GM21381 (cell line): ENCODE results near the gene WDR7.

ENCODE experiments used
- ATAC-seq: cut with Tn5 transposase; IDR thresholded peaks from one replicate; pipeline ENCODE4 v1.9.1; 2021; ENCODE audit warnings: mild to moderate bottlenecking, moderate library complexity; ENCODE audit not compliant: unreplicated experiment

WDR7 gene

DNA sequence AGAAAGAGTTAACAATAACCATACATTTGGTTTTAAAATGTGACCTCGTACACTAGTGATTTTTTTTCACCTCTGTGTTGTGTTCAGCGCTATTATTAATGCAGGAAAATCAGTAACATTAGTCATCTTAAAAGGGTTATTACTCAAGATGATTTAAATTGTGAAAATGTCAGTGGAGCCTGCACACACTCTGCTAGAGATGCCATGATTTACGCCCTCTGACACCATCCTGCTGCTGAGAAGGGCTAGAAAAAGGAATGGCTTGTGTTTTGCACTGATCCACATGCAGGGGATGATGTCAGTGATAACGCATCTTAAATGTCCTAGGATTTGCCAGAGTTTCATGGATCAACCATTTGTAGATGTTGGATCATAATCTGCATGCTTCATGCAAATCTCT is 374.4 kb downstream of the WDR7 start:
- no peak for ATAC-seq

DNA sequence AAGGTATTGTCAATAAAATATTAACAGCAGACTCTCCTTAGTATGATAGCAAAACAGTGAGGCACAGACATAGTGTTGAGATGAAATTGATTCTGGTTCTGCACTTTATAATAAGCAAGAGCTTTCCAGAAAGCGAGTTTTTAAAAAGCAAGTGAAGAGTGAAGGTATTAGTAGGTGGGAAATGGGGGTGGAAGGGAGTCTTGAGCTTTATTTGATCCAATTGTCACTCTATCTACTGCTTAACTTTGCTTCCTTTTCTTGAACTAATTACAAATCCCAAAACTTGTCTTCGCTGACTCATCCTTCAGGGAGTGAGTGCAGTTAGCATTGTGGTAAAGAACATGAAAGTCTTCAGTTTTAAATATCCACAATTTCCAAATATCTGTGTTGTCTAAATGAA is 375.2 kb downstream of the WDR7 start:
- no peak for ATAC-seq

DNA sequence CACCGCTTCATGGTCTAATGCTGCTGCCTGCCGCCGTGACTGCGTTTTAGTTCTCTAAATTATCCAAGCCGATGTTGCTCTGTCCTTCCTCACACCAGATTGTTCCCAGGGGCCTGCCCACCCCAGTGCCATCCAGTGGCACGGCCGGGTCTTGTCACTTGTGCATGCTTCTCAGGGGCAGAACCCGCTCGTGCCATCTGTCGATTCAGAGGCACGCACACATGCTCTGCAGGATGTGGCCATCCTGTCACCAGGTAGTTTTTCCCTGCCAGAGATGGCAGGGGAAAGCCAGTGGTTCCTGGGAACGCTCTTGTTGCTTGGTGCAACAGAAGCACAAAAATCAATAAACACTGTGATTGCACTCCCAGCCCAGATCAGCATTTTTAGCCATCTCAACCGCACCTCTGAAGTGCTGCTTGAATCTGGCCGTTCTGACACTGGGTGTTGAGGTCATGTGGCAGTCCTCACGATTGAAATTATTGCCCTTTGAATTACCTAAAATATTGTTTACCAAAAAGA is 376.1 kb downstream of the WDR7 start:
- ATAC-seq: no peak

DNA sequence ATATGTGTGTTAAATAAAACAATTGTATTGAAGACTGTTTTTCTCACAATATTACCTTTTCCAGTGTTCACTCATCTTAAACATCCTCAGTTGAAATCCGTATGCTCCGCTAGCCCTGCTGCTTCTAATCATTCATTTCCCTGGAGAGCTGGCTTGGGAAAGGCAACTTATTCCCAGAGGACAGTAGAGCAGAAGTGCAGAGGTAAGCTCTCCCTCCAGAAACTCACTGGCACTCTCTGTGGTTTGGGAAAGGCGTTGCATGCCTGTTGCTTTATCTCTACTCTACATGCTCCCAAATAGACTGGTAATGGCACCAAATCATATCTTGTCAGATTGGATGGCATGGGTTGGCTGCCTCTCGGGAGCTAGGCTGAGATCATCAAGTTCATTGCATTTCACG is 378.6 kb downstream of the WDR7 start:
- ATAC-seq: no peak

DNA sequence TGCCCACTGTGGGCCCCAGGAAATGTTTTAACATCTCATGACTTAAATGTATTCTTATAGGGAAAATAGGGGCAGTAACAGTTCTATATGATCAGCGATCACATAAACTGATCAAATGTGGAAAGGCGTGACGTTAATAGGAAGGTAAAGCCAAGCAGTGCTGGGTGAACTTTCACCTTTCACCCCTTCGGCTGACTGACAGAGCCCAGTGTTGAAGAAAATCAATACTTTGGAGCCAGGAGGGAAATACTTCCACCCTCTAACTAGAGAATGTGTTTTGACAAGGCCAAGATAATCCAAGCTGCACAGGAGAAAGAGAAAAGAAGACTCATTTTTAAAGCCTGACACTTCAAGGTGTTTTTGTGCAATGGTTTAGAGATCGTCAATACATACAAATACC is 379.3 kb downstream of the WDR7 start:
- no peak for ATAC-seq

DNA sequence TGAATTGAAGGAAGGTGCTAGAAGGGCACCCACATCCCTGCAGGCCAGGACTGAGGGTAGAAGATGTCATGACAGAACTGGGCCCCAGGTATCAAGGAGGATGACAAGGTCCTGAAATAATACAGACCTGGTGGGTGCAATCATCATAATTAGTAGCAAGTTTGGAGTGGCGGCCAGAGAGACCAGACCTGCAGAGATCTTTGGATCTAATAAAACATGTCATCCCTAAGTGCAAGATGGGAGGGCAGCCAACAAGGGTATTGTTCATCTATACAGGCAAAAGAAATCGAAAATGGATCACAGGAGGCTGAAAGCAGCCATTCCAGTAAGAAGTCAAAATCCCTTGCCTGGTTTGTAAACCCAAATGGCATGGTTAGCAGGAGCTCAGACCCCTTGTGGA is 384.4 kb downstream of the WDR7 start:
- no peak for ATAC-seq

DNA sequence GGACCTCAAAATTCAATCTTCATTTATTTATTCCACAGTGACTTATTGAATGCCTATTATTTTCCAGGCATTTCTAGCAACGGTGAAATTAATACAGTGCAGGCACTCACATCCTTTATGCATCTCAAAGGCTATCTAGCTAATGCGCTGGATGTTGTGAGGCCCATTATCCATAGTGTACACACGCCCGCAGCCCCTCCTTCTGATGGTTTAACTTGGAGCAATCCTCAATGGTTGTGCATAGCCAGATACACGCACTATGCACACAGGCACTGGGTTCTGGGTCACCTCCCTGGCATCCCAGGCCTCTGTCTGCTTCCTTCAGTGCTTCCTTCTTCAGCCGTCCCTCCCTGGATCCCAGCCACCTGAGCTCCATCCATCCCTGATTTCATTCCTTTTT is 387.2 kb downstream of the WDR7 start:
- no peak for ATAC-seq

DNA sequence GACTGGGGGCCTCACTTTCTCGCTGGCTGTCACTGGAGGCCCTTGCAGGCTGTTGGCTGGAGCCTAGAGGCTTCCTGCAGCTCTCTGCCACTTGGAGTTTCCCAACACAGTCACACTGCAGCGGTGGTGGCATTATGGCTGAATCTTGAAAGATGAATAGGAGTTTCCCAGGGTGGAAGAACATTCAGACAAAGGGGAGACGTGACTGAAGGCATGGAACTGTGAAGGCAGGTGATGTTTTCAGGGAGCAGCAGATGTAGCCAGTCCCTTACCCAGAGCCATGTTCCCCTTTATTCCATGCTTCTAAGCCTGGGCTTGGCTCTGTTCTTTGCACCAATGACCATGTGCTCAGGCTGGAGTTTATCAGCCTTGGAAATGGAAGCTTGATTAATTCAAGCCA is 389.0 kb downstream of the WDR7 start:
- ATAC-seq: no peak

DNA sequence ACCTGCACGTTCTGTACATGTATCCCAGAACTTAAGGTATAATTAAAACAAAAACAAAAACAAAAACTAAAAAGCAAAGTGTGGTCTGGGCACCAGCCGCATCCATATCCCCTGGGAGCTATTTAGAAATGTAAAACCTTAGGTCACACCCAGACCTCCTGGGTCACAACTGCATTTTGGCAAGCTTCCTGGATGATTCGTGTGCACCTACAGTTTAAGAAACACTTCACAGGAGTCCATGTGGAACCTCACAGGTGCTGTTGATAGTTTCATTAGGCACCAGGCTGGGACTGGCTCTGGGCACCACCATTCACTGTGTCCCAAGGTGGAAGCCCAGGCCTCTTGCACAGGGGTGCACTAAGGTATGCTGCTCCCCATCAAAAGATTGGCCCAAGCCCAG is 392.1 kb downstream of the WDR7 start:
- no peak for ATAC-seq

DNA sequence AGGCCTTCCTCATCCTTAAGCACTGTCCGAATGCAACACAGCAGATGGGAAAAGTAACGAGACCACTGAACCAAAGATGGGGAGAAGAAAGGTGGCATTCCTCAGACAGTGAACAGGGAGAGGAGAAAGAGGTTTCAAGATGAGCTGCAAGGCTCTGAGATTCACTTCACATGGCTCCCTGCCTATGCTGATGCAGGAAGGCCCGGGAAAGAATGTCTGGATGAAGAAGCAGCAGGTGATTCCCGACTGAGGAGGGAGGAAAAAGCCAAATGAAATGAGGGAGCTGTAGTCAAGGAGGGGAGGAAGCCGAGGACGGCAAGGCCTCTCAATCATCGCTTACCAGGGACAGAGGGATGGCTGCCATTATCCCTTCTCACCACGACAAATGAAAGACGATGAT is 397.2 kb downstream of the WDR7 start:
- no peak for ATAC-seq

DNA sequence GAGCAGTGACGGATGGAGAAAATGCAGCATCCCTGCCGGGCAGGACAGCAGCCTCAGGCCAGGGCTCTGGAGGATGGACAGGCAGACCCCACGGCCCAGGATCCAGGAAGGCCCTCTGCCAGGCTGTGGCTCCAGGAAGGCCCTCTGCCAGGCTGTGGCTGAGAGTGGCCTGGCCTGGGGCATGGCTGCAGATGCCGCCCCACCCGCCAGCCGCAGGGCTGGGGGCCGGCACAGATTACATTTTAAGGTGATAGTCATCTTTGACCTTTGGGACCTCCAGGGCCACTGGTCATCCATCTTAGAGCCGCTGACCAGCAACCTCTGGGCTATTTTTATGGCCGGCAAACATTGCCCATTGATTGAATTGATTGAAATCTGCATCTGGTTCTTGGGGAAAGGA is 397.7 kb downstream of the WDR7 start:
- no peak for ATAC-seq

DNA sequence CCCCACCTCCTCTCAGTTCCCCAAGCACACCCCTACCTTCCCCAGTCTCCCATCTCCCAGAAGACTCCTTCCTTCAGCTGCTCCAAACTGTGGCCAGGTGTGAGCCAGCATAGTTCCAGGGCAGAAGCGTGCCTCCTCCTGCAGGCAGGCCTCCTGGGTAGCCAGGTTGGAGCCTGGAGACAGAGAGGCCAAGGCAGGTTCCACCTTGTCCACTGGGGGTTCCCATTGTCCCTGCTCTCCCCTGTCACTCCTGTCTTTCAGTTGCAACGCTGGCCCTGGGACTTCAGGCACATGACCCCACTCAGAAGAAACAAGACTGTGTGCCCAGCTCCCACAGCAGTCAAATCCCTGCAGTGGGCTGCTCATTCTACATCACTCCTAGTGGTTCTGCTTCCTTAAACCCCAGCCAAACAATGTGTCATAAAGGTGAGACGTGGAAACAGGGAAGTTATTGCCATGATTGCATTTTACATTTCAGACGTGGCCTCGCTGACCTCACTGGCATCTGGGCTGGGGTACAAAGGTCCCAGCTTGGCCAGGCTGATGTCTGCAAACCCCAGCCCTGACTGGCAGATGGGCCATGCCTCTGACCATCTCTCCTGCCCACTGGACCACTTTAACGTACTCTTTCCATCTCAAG is 399.3 kb downstream of the WDR7 start:
- ATAC-seq: no peak

DNA sequence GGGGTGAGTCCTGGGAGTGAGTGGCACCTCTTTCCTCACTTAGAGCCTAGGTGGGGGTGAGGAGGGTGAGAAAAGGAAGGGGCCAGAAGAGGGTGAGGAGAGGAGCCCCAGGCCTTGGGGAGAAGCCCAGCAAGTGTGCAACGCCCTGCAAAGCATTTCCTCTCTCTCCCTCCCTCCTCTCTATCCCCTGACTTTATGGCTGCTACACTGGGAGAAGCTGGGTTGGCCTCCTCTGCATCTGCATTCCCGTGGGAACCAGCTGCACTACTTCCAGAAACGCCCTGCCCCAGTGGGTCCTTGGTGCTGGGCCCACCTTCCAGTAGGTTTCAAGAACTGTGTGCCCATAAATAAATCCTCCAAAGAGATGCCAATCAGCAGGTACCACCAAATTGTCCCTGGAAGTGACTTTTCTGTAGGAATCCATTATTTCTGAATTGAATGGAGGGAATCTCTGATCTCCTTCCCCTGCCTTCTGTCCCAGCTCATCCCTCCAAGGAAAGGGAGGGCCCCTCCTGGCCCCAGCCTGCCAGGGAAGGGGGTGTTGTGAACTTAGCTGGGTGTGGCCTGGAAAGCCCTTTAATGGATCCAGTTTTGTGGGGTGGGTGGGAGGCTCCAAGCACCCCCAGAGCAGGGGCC is 400.0 kb downstream of the WDR7 start:
- ATAC-seq: no peak

DNA sequence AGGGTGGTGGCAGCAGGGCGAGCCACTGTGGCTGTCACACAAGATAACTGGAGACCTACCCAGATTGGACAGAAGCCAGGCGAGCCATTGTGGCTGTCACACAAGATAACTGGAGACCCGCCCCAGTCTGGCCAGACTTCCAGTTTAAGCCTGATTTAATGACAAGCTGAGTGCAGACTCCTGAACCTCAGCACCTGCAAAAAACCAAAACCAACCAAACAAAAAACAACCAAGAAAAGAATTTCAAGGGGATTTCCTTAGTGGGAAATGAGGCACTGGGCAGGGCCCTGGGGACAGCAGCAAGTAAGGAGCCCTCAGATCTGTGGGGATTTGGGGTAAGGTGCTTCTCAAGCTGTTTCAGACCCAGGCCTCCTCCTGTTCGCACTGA is 400.5 kb downstream of the WDR7 start:
- ATAC-seq: no peak

DNA sequence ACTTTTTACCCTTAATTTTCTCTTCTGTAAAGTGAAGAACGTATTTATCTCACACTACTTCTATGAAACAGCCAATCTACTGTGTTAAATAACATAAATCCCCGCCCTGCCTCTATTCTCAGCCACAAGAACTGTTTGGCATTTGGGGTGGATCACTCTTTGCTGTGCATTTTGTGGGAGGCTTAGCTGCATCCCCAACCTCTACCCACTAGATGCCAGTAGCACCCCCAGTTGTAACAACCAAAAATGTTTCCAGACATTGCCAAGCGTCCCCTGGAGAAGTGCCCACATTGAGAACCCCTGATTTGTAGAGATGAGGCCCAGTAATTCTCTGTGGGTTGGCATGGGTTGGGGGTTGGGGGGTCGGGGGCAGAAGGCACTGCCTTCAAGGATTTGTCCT is 401.0 kb downstream of the WDR7 start:
- no peak for ATAC-seq

DNA sequence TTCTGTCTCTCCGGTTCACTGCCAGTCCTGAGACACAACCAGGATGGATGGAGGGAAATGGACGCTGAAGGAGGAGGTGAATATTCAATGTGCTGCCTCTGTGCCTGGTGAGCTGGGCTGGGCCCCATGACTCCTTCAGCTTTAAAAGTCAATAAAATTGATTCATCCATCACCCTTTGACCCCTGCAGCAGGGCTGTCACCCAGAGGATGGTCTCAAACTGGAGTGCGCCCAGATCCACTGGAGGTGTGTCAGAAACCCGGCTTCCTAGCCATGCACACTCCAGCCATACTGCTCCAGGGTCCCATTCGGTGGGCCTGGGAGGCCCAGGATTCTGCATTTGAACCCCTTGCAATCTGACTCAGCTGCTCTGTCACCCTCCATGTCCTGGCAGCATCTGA is 401.6 kb downstream of the WDR7 start:
- no peak for ATAC-seq

DNA sequence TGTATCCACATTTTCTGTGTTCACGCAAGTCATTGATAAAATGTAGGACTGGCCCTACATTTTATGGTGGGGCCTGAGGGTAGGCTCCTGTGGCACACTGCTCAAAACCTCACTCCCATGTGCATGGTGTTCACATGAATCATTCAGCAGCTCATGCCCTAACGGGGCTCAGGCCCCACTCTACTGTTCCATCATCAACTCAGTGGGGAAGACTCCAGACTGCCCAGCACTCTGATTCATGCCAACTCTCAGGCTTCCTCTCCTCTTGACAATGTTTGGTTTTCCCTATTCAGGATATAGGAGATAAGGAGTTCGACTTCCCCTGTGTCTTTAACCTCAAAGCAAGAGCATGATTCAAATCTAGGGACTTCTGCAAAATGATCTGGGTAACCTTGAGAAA is 403.7 kb downstream of the WDR7 start:
- ATAC-seq: no peak

DNA sequence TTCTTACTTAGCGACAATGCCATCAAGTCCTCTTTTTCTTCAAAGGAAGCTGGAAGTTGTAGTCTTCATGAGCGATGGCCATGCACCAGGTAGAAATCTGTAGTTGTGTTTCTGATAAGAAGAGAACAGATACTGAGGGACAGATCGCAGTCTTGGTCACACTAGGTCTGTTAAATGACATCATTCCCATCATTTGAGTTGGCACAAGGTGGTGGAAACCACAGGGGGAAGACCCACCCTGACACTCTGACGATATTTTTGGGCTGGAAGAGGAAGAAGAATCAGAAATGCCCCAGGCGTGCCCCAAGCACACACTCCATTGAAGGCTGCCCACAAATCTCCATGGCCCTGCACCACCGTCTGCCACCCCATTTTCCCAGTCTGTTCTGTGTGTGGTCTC is 406.7 kb downstream of the WDR7 start:
- ATAC-seq: no peak

DNA sequence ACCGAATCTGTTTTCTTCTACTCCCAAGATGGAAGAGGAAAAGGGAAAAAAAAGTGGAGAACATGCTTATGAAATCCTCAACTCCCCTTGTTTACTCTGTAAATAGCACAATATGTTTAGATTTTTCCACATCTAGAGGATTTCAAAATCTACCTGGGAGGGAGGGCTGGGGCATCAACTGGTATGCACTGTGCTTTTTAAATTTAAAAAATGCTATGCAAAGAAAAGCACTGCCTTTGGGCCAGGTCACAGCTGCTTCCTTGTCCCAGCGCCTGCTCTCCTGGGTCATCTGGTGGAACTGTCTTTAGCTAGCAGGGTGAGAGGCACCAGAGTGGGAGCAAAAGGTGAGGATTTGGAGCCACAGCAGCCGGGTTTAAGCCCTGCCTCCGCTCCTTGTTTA is 407.6 kb downstream of the WDR7 start:
- ATAC-seq: no peak

DNA sequence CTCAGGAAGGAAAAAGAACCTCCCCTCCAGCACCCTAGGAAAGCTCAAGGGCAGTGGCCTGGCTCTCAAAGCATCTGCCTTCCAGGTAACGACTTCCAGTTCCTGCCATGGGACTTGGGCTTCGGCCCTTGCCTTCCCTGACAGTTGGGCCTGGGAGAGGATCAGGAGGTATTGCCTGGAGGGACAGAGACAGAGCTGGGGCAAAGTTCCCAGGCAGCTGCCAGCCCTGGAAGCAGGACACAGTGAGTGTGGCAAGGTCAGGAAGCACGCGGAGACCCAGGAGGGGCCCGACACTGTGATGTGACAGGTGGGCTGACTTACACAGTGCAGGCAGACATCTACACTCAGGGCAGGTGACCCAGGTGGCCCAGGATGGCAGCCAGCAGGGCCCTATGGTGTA is 408.2 kb downstream of the WDR7 start:
- no peak for ATAC-seq

DNA sequence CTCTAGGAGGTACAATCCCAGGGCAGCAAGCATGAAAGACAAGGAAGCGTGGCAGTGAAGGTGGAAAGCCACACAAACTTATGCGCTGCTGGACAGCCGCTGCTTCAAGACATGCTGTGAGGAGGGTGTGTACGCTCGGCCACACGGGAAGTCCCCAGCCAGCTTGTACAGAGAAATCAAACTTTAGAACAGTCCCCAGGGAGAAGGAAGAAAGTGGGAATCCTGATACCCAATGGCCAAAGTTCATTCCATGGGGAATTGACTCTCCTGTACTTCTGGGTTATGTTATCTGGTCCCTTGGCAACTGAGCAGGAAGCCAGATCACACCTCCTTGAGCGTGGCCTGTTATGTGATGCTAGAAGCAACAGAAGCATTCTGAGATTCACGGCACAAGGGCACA is 409.7 kb downstream of the WDR7 start:
- no peak for ATAC-seq

DNA sequence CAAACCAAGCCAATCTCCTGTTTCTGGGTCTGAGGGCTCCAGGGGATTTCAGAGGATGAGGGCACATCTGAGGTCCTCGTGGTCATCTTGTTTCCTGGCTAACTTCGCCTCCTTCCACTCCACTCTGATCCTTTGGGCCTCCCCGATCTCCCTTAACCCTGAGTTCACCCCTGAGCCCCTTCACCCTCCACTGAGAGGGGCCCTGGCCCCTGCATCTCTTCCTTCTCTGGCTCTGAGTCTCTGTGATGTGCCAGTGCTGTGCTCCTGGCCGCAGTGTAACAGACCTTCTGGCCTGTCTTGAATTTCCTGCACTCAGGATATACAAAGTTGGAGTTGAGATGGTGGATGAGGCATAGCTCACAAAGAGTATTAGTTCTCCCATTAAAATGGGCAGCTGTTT is 411.0 kb downstream of the WDR7 start:
- no peak for ATAC-seq

DNA sequence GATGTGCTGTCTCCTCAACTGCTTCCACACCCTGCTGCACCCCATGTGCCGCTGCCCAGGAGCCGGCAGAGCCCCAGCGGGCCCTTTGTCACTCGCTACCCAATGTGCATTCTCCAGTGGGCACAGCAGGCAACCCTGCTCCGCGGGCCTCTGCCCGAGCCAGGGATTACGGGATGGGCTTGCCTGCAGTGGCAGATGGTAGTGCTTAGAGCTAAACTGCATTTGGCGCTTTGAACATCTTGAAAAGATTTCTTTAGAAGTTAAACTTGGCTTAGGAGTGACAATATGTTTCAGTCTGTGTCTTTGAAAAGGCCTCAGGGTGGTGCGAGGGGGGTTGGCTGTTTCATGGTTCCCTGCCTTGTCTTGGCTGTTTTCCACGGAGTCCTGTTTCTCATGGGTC is 411.7 kb downstream of the WDR7 start:
- no peak for ATAC-seq
